Muscle layer of duodenum (tissue), 2 donors: ENCODE measurements around the gene ISG20L2.
"Not testable (repeated sequence)": the region's sequence is repeated elsewhere in the genome, so short reads cannot be mapped to it uniquely, and the experiment has no call there.

ENCODE experiments used
- H3K27ac ChIP-seq: one replicate; pipeline ENCODE4 v1.7.0; 2013; ENCODE audit warnings: mild to moderate bottlenecking, low read length
- H3K27me3 ChIP-seq: one replicate; pipeline ENCODE4 v1.7.0; 2013; ENCODE audit warnings: low read depth, mild to moderate bottlenecking, control low read depth, low read length
- H3K36me3 ChIP-seq, 2 donors: one replicate each; pipeline ENCODE4 v1.7.0; 2013; ENCODE audit warnings: low read length in 2 of 2, control low read depth in 1 of 2, mild to moderate bottlenecking in 1 of 2; ENCODE audit not compliant: insufficient read depth in 2 of 2, control insufficient read depth in 1 of 2
- H3K4me1 ChIP-seq, 2 donors: one replicate each; pipeline ENCODE4 v1.7.0; 2013; ENCODE audit warnings: low read length in 2 of 2, mild to moderate bottlenecking in 2 of 2, control low read depth in 1 of 2, moderate library complexity in 1 of 2; ENCODE audit not compliant: insufficient read depth in 2 of 2, control insufficient read depth in 1 of 2
- H3K4me3 ChIP-seq, 2 donors: one replicate each; pipeline ENCODE4 v1.7.0; 2013; ENCODE audit warnings: low read length in 2 of 2, low read depth in 1 of 2, mild to moderate bottlenecking in 1 of 2
- H3K9me3 ChIP-seq, 2 donors: one replicate each; pipeline ENCODE4 v1.7.0; 2013; ENCODE audit warnings: low read length in 2 of 2, control low read depth in 1 of 2, mild to moderate bottlenecking in 1 of 2; ENCODE audit not compliant: control insufficient read depth in 1 of 2
- donor health status: healthy.

ISG20L2 gene

DNA sequence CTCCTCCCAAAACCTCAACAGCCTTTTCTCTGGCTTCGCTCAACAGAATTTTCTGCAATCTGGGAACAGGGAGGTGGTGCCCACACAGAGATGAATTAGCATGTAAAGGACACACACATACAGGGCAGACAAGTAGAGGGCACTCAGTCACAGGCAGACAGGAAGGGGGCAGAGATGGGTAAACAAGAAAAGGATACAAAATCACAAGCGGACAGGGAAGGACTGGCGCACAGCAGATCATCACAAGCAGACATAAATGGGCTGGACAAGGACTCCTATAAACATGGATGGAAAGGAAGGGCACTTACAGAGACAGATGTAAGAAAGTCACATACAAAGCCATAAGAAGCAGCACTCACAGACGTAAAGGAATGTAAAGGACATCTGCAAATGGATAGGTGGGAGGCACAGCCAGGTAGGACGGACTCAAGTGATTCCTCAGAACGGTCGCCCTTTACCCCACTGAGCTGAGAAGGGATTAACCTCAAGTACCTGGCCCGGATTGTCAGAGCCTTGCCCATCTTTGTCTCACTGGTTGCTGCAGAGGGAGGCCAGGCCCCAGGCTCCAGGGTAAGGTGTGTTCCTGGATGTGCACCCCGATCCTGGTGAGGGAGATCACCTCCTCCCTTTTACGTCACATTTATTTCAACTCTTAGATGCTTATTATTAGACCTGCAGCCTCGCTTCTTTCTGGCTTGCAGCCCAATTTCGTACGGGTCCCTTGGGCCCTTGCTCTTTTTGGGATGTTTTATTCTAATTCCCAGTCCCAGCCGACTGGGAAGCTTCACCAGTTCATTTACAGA lies 37.9 kb upstream of the ISG20L2 start:
- H3K27ac ChIP-seq = peak overlapping the region; percentile 98
- no peaks in the 10 kb centered on the region for H3K9me3 ChIP-seq
- H3K36me3 ChIP-seq = peaks cover 6 to 11% of the 10 kb centered on the region in 2 donors
- peak overlapping the region; percentile 80 to 82 for H3K4me3 ChIP-seq
- no peaks in the 10 kb centered on the region for H3K27me3 ChIP-seq
- peaks cover 8 to 39% of the 10 kb centered on the region in 2 donors for H3K4me1 ChIP-seq

DNA sequence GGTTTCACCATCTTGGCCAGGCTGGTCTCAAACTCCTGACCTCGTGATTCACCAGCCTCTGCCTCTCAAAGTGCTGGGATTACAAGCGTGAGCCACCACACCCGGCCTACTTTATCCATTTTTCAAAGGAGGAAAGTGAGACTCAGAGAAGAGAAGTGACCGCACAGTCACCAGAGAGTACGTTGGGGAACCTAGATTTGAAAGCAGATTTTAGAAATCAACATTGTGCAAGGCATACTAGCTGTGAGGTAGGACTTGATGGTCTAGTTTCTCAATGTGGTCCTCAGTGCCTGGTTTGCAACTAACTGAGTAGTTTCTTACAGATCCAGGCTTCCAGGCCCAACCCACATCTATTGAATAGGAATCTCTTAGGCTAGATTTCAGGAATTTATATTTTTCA lies 37.1 kb upstream of the ISG20L2 start:
- no peak overlapping the region for H3K27ac ChIP-seq
- H3K27me3 ChIP-seq = no peaks in the 10 kb centered on the region
- peak overlapping the region; percentile 80 to 82 for H3K4me3 ChIP-seq
- H3K36me3 ChIP-seq = peaks cover 2 to 4% of the 10 kb centered on the region in 2 donors
- peaks cover 8 to 31% of the 10 kb centered on the region in 2 donors for H3K4me1 ChIP-seq
- no peaks in the 10 kb centered on the region for H3K9me3 ChIP-seq

DNA sequence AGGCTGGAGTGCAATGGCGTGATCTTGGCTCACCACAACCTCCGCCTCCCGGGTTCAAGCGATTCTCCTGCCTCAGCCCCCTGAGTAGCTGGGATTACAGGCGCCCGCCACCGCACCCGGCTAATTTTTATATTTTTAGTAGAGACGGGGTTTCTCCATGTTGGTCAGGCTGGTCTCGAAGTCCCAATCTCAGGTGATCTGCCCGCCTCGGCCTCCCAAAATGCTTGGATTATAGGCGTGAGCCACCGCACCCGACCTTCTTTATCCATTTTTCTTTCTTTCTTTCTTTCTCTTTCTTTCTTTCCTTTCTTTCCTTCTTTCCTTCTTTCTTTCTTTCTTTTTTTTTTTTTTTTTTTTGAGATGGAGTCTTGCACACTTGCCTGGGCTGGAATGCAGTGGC lies 36.6 kb upstream of the ISG20L2 start:
- not testable (repeated sequence) for H3K27ac ChIP-seq, H3K4me3 ChIP-seq, H3K36me3 ChIP-seq, H3K27me3 ChIP-seq, H3K9me3 ChIP-seq
- peaks cover 8 to 27% of the 10 kb centered on the region in 2 donors for H3K4me1 ChIP-seq

DNA sequence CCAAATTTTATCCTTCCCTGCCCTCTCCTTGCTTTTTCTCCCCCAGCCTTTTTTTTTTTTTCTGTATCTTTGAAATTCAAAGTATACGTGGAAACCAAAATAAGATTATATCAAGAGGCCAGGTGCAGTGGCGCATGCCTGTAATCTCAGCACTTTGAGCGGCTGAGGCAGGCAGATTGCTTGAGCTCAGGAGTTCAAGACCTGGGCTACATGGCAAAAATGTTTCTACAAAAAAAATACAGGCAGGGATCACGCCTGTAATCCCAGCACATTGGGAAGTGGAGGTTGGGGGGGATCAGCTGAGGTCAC lies 32.2 kb upstream of the ISG20L2 start:
- H3K27me3 ChIP-seq = no peaks in the 10 kb centered on the region
- no peaks in the 10 kb centered on the region for H3K9me3 ChIP-seq
- no peaks in the 10 kb centered on the region for H3K36me3 ChIP-seq
- no peak overlapping the region for H3K27ac ChIP-seq
- peaks cover 0 to 2% of the 10 kb centered on the region in 2 donors for H3K4me1 ChIP-seq
- H3K4me3 ChIP-seq = no peak overlapping the region

DNA sequence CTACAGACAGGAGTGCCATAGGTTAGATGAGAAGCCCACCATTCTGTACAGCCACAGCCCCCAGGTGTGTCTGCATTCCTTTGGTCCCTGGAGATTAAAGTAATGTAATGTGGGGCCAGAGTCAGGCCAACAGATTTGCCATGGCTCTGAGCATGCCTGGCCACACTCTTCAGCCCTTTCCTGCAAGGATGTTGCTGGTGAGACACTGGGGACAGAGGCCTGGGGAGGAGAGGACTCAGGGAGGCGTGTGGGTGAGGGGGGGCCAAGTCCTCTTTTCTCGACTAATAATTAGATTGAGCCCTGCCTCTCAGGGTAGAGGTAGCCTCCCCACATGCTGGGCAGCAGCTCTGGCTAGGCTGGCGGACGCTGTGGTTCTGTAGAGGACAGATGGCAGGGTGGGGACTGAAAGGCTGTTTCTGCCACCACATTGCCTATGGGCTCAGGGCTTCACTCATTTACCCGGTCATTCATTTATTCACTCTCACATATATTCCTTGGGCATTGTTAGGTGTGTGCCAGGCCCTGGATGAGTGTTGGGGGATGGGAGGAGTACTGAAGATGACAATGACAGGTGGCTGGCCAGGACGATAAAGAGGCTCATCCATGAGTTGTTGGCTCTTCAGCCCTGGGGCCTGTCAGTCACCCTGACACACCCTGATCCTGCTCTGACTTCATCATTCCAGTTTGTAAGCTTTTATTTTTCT lies 31.7 kb upstream of the ISG20L2 start:
- no peaks in the 10 kb centered on the region for H3K9me3 ChIP-seq
- H3K36me3 ChIP-seq = no peaks in the 10 kb centered on the region
- no peak overlapping the region for H3K4me3 ChIP-seq
- no peaks in the 10 kb centered on the region for H3K27me3 ChIP-seq
- no peak overlapping the region for H3K27ac ChIP-seq
- no peaks in the 10 kb centered on the region for H3K4me1 ChIP-seq

DNA sequence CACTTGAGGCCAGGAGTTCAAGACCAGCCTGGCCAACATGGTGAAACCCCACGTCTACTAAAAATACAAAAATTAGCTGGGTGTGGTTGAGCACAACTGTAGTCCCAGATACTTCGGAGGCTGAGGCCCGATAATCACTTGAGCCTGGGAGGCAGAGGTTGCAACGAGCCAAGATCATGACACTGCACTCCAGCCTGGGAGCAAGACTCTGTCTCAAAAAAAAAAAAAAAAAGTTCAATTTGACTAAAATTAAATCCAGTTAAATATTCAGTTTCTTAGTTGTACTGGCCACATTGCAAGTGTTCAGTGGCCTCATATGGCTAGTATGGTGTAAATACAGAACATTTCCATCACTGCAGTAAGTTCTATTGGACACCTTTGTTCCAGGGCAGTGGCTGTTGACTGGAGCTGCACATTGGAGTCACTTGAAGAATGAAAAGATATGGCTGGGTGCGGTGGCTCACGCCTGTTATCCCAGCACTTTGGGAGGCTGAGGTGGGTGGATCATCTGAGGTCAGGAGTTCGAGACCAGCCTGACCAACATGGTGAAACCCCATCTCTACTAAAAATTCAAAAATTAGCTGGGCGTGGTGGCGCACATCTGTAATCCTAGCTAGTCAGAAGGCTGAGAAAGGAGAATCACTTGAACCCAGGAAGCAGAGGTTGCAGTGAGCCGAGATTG lies 29.1 kb upstream of the ISG20L2 start:
- H3K9me3 ChIP-seq, H3K27ac ChIP-seq, H3K27me3 ChIP-seq, H3K4me1 ChIP-seq, H3K4me3 ChIP-seq, H3K36me3 ChIP-seq: not testable (repeated sequence)

DNA sequence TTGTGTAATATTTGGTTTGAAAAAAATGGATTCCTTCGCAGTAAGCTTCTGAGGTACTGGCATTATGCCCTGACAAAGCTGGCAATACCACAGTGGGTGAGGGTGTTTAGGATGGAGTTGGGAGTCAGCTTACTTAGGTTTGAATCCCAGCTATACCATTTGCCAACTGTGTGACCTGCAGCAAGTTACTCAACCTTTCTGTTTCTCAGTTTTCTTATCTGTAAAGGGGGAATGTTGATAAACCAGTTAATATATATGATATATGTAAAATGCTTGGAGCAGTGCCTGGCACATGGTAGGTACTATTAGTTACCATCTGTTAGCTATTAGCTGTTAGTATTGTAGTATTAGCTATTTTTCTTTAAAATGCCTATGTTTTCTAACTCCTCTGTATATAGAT lies 27.8 kb upstream of the ISG20L2 start:
- H3K9me3 ChIP-seq = no peaks in the 10 kb centered on the region
- H3K4me1 ChIP-seq = peaks cover 8 to 13% of the 10 kb centered on the region in 2 donors
- no peaks in the 10 kb centered on the region for H3K36me3 ChIP-seq
- no peak overlapping the region for H3K27ac ChIP-seq
- H3K4me3 ChIP-seq = no peak overlapping the region
- H3K27me3 ChIP-seq = no peaks in the 10 kb centered on the region

DNA sequence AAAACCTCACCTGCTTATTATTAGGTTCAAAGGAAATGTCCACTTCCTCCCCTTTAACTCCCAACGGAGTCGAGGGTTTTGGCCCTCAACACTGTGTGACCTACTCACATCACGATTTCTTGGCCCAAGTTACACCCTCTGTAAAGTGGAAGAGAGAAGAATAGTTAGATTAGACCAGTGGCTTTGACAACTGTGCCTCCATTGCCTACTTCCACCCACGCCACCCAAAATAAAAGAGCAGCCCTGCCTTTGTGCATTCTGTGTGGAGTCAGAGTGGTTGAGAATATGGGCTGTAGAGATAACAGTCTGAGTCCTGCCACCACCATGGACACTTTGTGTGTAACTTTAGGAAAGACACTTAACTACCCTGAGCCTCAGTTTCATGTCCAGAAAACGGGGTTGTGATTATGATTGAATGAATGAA lies 27.0 kb upstream of the ISG20L2 start:
- Histone ChIP-seq H3K27ac (no peak overlapping the region), H3K27me3 (no peaks in the 10 kb centered on the region), H3K9me3 (no peaks in the 10 kb centered on the region), H3K4me1 (peaks cover 8 to 13% of the 10 kb centered on the region in 2 donors), H3K36me3 (peaks cover 0 to 3% of the 10 kb centered on the region in 2 donors), H3K4me3 (no peak overlapping the region)

DNA sequence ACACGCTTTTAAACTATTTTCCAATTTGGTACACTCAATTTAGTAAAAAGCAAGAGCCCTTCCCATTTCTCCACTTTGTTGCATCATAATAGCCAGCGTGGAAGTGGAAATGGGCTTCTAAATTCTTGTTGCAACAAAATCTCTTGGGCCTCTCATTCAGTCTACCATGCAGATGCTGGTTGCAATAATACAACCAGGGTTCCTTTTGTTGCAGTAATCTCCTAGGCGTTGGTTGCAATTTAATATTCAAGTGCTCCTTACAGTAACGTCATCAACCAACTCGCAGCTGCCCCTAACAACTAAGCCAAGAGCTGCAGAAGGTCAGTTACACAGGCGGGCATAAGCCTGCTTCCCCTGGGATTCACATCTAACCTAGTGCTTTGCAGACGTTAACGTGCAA lies 25.7 kb upstream of the ISG20L2 start:
- Histone ChIP-seq H3K36me3 (peaks cover 0 to 7% of the 10 kb centered on the region in 2 donors), H3K27ac (no peak overlapping the region), H3K27me3 (no peaks in the 10 kb centered on the region), H3K9me3 (no peaks in the 10 kb centered on the region), H3K4me1 (peaks cover 16 to 25% of the 10 kb centered on the region in 2 donors), H3K4me3 (no peak overlapping the region)

DNA sequence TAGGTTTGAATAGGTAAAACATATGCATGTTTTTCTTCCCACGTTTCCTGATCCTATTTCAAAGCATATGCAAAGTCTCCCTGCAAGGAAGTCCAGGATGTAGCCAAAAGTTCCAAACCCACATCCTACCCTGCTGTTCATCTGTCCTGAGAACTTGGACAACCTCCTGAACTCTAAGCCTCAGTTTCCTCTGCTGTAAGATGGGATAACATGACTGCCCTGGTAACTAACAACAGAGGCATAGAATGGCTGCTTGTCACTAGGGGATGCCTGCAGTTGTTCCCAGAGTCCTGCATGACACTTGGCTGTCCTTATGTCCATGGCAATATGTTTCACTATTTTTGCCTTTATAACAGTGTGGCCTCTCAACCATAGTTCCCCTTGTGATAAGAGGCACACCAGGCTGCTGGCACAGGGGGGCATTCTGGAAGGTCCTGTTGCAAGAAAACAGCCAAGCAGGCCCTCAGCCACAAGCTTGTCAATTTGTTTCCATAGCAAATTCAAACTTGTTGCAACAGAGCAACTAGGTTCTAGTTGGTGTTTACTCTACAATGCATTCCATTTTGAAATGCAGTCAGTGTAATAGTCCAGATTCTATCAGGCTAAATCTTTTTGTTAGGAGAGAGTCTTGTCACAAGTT lies 24.4 kb upstream of the ISG20L2 start:
- Histone ChIP-seq H3K27ac (no peak overlapping the region), H3K4me3 (peak overlapping the region; percentile 90 to 96), H3K27me3 (no peaks in the 10 kb centered on the region), H3K4me1 (peaks cover 29 to 38% of the 10 kb centered on the region in 2 donors), H3K36me3 (peaks cover 0 to 11% of the 10 kb centered on the region in 2 donors), H3K9me3 (no peaks in the 10 kb centered on the region)
